ENCODE measurements around the gene WNT10A. TPM values are rescaled to one million over a fixed set of nuclear protein-coding genes. Genes with fewer than 3 reads are reported as not detected.

Gene WNT10A
- total and polyA plus RNA-seq, 10 of the 15 experiments (the other 5 are each of a cell fraction or from before 2014, with no cell fraction given) = 0.61 to 45.0 (median 6.9) TPM

- TF ChIP-seq ZBTB33 (IDR thresholded peaks at IDR 0.05) (0 out of 2 replicates have a peak, but pooled peaks have one; percentile 25), RAD51 (IDR thresholded peaks at IDR 0.05) (no peak), TARDBP (IDR thresholded peaks at IDR 0.05; ENCODE audit: borderline replicate concordance) (no peak; the same call in 1 of the 2 replicates), SMC3 (IDR thresholded peaks at IDR 0.05; ENCODE audit: borderline replicate concordance, low read length) (peak; percentile 22; the same call in 1 of the 2 replicates), ZBTB40 (IDR thresholded peaks at IDR 0.05; ENCODE audit: borderline replicate concordance) (no peak), HDAC2 (IDR thresholded peaks at IDR 0.05) (no peak), ESRRA (IDR thresholded peaks at IDR 0.05; ENCODE audit: low read length) (no peak), CBFB (IDR thresholded peaks at IDR 0.05; ENCODE audit: low read depth) (0 out of 2 replicates have a peak, but pooled peaks have one; percentile 26), DPF2 (IDR thresholded peaks at IDR 0.05) (peak; percentile 99), TBL1XR1 (IDR thresholded peaks at IDR 0.05; ENCODE audit: low read depth, low read length) (no peak; the same call in 1 of the 2 replicates), MEF2B (IDR thresholded peaks at IDR 0.05; ENCODE audit: partially characterized antibody, poor library complexity, severe bottlenecking) (peak; percentile 64), NBN (IDR thresholded peaks at IDR 0.05) (no peak)
These were observed 12.2 kb downstream of the WNT10A start (continued) for GRCh38 chr2:218892693-218893348.

Measured in GM12878 (cell line).